H9 (cell line): ENCODE measurements around the gene TSPAN5. TPM values are rescaled to one million over a fixed set of nuclear protein-coding genes. Genes with fewer than 3 reads are reported as not detected.

Source experiments
- DNase-seq: peaks from one replicate; pipeline ENCODE4 v3.0.0-alpha.2; 2017
- H2AFZ ChIP-seq: one replicate; pipeline ENCODE4 v1.6.1; 2013; ENCODE audit warnings: mild to moderate bottlenecking, low read length, control low read depth, moderate library complexity
- H2AK5ac ChIP-seq: 2 replicates; pipeline ENCODE4 v1.6.1; 2013; ENCODE audit warnings: low read length, control low read depth, mixed read lengths; ENCODE audit not compliant: insufficient read length
- H2BK120ac ChIP-seq: one replicate; pipeline ENCODE4 v1.6.1; 2013; ENCODE audit warnings: low read depth, mild to moderate bottlenecking, low read length, control low read depth, inconsistent platforms; ENCODE audit not compliant: poor library complexity, severe bottlenecking
- H2BK12ac ChIP-seq: 2 replicates; pipeline ENCODE4 v1.6.1; 2013; ENCODE audit warnings: low read length, control low read depth, mixed read lengths, low read depth; ENCODE audit not compliant: insufficient read length
- H2BK15ac ChIP-seq: 2 replicates; pipeline ENCODE4 v1.6.1; 2013; ENCODE audit warnings: low read depth, low read length, control low read depth
- H2BK20ac ChIP-seq: one replicate; pipeline ENCODE4 v1.6.1; 2013; ENCODE audit warnings: low read depth, mild to moderate bottlenecking, low read length, control low read depth, inconsistent platforms; ENCODE audit not compliant: poor library complexity, severe bottlenecking
- H2BK5ac ChIP-seq: 2 replicates; pipeline ENCODE4 v1.6.1; 2013; ENCODE audit warnings: low read length, control low read depth, mixed read lengths; ENCODE audit not compliant: insufficient read length
- H3K14ac ChIP-seq: 2 replicates; pipeline ENCODE4 v1.6.1; 2013; ENCODE audit warnings: low read length, control low read depth; ENCODE audit not compliant: insufficient read depth
- H3K18ac ChIP-seq: 2 replicates; pipeline ENCODE4 v1.6.1; 2013; ENCODE audit warnings: low read depth, mild to moderate bottlenecking, mixed read lengths, low read length, control low read depth; ENCODE audit not compliant: insufficient read length
- H3K23ac ChIP-seq: 2 replicates; pipeline ENCODE4 v1.6.1; 2013; ENCODE audit warnings: low read length, control low read depth, mixed read lengths, low read depth; ENCODE audit not compliant: insufficient read length
- H3K23me2 ChIP-seq: 2 replicates; pipeline ENCODE4 v1.6.1; 2013; ENCODE audit warnings: low read depth, mild to moderate bottlenecking, mixed read lengths, low read length, control low read depth; ENCODE audit not compliant: insufficient read length, poor library complexity, severe bottlenecking
- H3K27ac ChIP-seq: 2 replicates; pipeline ENCODE4 v1.5.1; 2013; ENCODE audit warnings: low read length, control low read depth, mixed read lengths, low read depth; ENCODE audit not compliant: insufficient read length
- H3K27me3 ChIP-seq: 2 replicates; pipeline ENCODE4 v1.6.1; 2013; ENCODE audit warnings: low read length, control low read depth, inconsistent platforms; ENCODE audit not compliant: insufficient read depth
- H3K4ac ChIP-seq: 2 replicates; pipeline ENCODE4 v1.6.1; 2013; ENCODE audit warnings: low read depth, mild to moderate bottlenecking, control low read depth, inconsistent platforms, low read length, moderate library complexity
- H3K4me1 ChIP-seq: 2 replicates; pipeline ENCODE4 v1.6.1; 2013; ENCODE audit warnings: low read length, control low read depth, inconsistent platforms; ENCODE audit not compliant: insufficient read depth
- H3K4me2 ChIP-seq: 2 replicates; pipeline ENCODE4 v1.6.1; 2013; ENCODE audit warnings: low read length, control low read depth, mixed read lengths; ENCODE audit not compliant: insufficient read length, insufficient read depth
- H3K56ac ChIP-seq: 2 replicates; pipeline ENCODE4 v1.6.1; 2013; ENCODE audit warnings: low read depth, mild to moderate bottlenecking, mixed read lengths, low read length, control low read depth; ENCODE audit not compliant: insufficient read length
- H3K79me1 ChIP-seq: 2 replicates; pipeline ENCODE4 v1.6.1; 2013; ENCODE audit warnings: low read depth, mild to moderate bottlenecking, moderate library complexity, low read length, control low read depth, inconsistent platforms; ENCODE audit not compliant: insufficient read depth, poor library complexity, severe bottlenecking
- H3K79me2 ChIP-seq: 2 replicates; pipeline ENCODE4 v1.6.1; 2013; ENCODE audit warnings: low read length, control low read depth, inconsistent platforms; ENCODE audit not compliant: insufficient read depth
- H3K9ac ChIP-seq: 2 replicates; pipeline ENCODE4 v1.6.1; 2013; ENCODE audit warnings: low read length, control low read depth, mixed read lengths; ENCODE audit not compliant: insufficient read length; ENCODE audit errors: extremely low read depth
- H3K9me3 ChIP-seq: one replicate; pipeline ENCODE4 v1.6.1; 2013; ENCODE audit warnings: low read depth, low read length, inconsistent platforms; ENCODE audit not compliant: control insufficient read depth
- H3T11ph ChIP-seq: one replicate; pipeline ENCODE4 v1.6.1; 2013; ENCODE audit warnings: mild to moderate bottlenecking, low read length, control low read depth, inconsistent platforms
- H4K20me1 ChIP-seq: one replicate; pipeline ENCODE4 v1.6.1; 2013; ENCODE audit not compliant: control insufficient read depth, insufficient read length, insufficient read depth
- H4K5ac ChIP-seq: 2 replicates; pipeline ENCODE4 v1.6.1; 2013; ENCODE audit warnings: low read depth, mild to moderate bottlenecking, mixed read lengths, low read length, control low read depth; ENCODE audit not compliant: insufficient read length
- H4K8ac ChIP-seq: replicated peaks from 2 replicates; pipeline ENCODE4 v1.6.1; 2013; ENCODE audit warnings: low read length, control low read depth, mixed read lengths, low read depth; ENCODE audit not compliant: insufficient read length
- H4K91ac ChIP-seq: 2 replicates; pipeline ENCODE4 v1.6.1; 2013; ENCODE audit warnings: low read depth, mild to moderate bottlenecking, moderate library complexity, mixed read lengths, low read length, control low read depth; ENCODE audit not compliant: insufficient read length
- H3K27ac Mint-ChIP-seq, 3 experiments: 2 replicates in 2 of 3; 3 replicates in 1 of 3; pipeline ENCODE4 v1.8.0; 2020 to 2021; ENCODE audit warnings: mixed read lengths in 3 of 3, mild to moderate bottlenecking in 1 of 3, moderate library complexity in 1 of 3
- H3K27me3 Mint-ChIP-seq: 2 replicates; pipeline ENCODE4 v1.8.0; 2021; ENCODE audit warnings: low read depth, mild to moderate bottlenecking, moderate library complexity, mixed read lengths
- H3K36me3 Mint-ChIP-seq, 3 experiments: 2 replicates in 2 of 3; 3 replicates in 1 of 3; pipeline ENCODE4 v1.8.0; 2020 to 2021; ENCODE audit warnings: low read depth in 3 of 3, mixed read lengths in 3 of 3; ENCODE audit not compliant: insufficient read depth in 1 of 3
- H3K4me1 Mint-ChIP-seq, 2 experiments: 2 replicates each; pipeline ENCODE4 v1.8.0; 2020; ENCODE audit warnings: mixed read lengths in 2 of 2
- H3K4me3 Mint-ChIP-seq, 2 experiments: 2 replicates in 1 of 2; 3 replicates in 1 of 2; pipeline ENCODE4 v1.8.0; 2020 to 2021; ENCODE audit warnings: mild to moderate bottlenecking in 2 of 2, mixed read lengths in 2 of 2, moderate library complexity in 1 of 2
- H3K9me3 Mint-ChIP-seq, 2 experiments: 2 replicates in 1 of 2; 3 replicates in 1 of 2; pipeline ENCODE4 v1.8.0; 2020; ENCODE audit warnings: mild to moderate bottlenecking in 2 of 2, mixed read lengths in 2 of 2, moderate library complexity in 1 of 2
- WGBS: extraction: QIAGEN DNeasy Blood & Tissue Kit; methylation state at CpG from one replicate; pipeline ENCODE4 v1.1.7; 2013; ENCODE audit warnings: missing lambda C conversion rate, low lambda C conversion rate, mixed read lengths; ENCODE audit not compliant: insufficient read length; ENCODE audit errors: extremely low coverage; 5-methylcytosine and 5-hydroxymethylcytosine counted together
- total RNA-seq: library from RNA; stranded (reverse); gene quantifications from 2 replicates; pipeline ENCODE4 v1.2.1, GENCODE V29; 2021
- TF ChIP-seq, protein P1 (sequence below): fragments of 200-600 bp; sonication (generic); conservative IDR thresholded peaks from 3 replicates; pipeline ENCODE4 v1.8.0; 2021; ENCODE audit warnings: antibody characterized with exemption, mild to moderate bottlenecking

Gene TSPAN5
- total RNA-seq, 1 experiment from 2014 or later, result 7.0 TPM

DNA sequence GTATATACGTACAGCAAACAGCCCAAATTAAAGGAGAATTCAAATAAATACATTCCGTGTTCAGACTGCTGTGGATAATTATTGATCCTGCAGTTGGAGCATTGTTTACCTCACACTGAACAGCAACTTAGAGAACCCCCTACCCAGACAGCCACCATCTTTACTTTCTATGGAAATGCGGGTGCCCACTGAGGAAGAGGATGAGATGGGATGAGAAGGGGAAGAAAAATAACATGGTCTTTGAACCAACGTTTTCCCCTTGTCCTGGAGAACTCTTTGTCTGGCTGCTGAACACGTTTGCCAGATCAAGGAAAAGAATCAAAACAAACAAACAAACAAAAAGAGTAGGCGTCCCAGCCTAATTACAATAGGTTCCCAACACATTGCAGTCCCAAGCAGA, 1.5 kb downstream of the TSPAN5 start:
- H2BK12ac ChIP-seq, result no peak overlapping the region
- no peak overlapping the region for H4K91ac ChIP-seq
- H3K4ac ChIP-seq, result no peak overlapping the region
- H2BK20ac ChIP-seq, result no peak overlapping the region
- H3K27ac Mint-ChIP-seq, result no peak overlapping the region
- H4K8ac ChIP-seq, result no peak overlapping the region
- peaks cover 56% of the 10 kb centered on the region for H3K27me3 Mint-ChIP-seq
- H3K4me3 Mint-ChIP-seq, result peak overlapping the region; percentile 75 to 92
- no peaks in the 10 kb centered on the region for H3K79me1 ChIP-seq
- H3K4me1 ChIP-seq, result no peaks in the 10 kb centered on the region; the same call in 1 of the 2 replicates
- no peak overlapping the region for H3K18ac ChIP-seq
- TF ChIP-seq, protein P1, sequence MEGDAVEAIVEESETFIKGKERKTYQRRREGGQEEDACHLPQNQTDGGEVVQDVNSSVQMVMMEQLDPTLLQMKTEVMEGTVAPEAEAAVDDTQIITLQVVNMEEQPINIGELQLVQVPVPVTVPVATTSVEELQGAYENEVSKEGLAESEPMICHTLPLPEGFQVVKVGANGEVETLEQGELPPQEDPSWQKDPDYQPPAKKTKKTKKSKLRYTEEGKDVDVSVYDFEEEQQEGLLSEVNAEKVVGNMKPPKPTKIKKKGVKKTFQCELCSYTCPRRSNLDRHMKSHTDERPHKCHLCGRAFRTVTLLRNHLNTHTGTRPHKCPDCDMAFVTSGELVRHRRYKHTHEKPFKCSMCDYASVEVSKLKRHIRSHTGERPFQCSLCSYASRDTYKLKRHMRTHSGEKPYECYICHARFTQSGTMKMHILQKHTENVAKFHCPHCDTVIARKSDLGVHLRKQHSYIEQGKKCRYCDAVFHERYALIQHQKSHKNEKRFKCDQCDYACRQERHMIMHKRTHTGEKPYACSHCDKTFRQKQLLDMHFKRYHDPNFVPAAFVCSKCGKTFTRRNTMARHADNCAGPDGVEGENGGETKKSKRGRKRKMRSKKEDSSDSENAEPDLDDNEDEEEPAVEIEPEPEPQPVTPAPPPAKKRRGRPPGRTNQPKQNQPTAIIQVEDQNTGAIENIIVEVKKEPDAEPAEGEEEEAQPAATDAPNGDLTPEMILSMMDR, result no peak
- H3K56ac ChIP-seq, result no peak overlapping the region
- H3T11ph ChIP-seq, result no peak overlapping the region
- H3K23ac ChIP-seq, result no peak overlapping the region
- H3K9me3 ChIP-seq, result no peaks in the 10 kb centered on the region
- no peaks in the 10 kb centered on the region for H4K20me1 ChIP-seq
- H2AFZ ChIP-seq, result no peak overlapping the region
- no peak overlapping the region for H4K5ac ChIP-seq
- WGBS, result no CpG with 5 or more reads among the region's 6 CpGs
- no peak overlapping the region for H2BK15ac ChIP-seq
- no peak overlapping the region for H2AK5ac ChIP-seq
- no peak overlapping the region for H2BK5ac ChIP-seq
- H3K4me2 ChIP-seq, result peak overlapping the region; percentile 91
- no peak overlapping the region for H2BK120ac ChIP-seq
- H3K9ac ChIP-seq, result no peak overlapping the region
- no peak overlapping the region for H3K14ac ChIP-seq
- H3K23me2 ChIP-seq, result peaks cover 21% of the 10 kb centered on the region
- no peaks in the 10 kb centered on the region; a peak in 2 of 5 replicates for H3K9me3 Mint-ChIP-seq
- no peak for DNase-seq
- no peaks in the 10 kb centered on the region; the same call in 1 of the 2 replicates for H3K79me2 ChIP-seq
- H3K36me3 Mint-ChIP-seq, result peaks cover 0 to 6% (median 0%) of the 10 kb centered on the region in 3 experiments; a peak in 2 of 7 replicates
- H3K27ac ChIP-seq, result no peak overlapping the region
- peaks cover 46 to 48% of the 10 kb centered on the region in 2 experiments for H3K4me1 Mint-ChIP-seq
- peaks cover 5% of the 10 kb centered on the region; the same call in 1 of the 2 replicates for H3K27me3 ChIP-seq
